Measurements from ENCODE around the gene RAI1. TPM values are rescaled to one million over a fixed set of nuclear protein-coding genes. Genes with fewer than 3 reads are reported as not detected.

The RAI1 gene
- total RNA-seq, 8 experiments from 2014 or later = 5.4 to 32.0 (median 20.4) TPM

- H3K27ac ChIP-seq = no peak overlapping the region
- in situ Hi-C loops (cut with MboI; ENCODE audit: low pct_unique_long_range_greater_than_20kb in 2 of 9, low sequenced_read_pairs in 9 of 9, unreplicated experiment in 9 of 9) = no loop called here
- no peak overlapping the region for H3K4me3 ChIP-seq
- peaks cover 26 to 38% of the 10 kb centered on the region in 2 donors for H3K4me1 ChIP-seq (replicated peaks in 1 of 2)
- ATAC-seq (replicated peaks in 6 of 8) = no peak
These were observed 27.0 kb downstream of the RAI1 start for GRCh38 chr17:17708295-17708694.

- no peak for ATAC-seq (replicated peaks in 6 of 8)
- Histone ChIP-seq H3K4me3 (no peak overlapping the region), H3K4me1 (replicated peaks in 1 of 2) (peaks cover 26 to 32% of the 10 kb centered on the region in 2 donors), H3K27ac (no peak overlapping the region)
- in situ Hi-C loops (cut with MboI; ENCODE audit: low pct_unique_long_range_greater_than_20kb in 2 of 9, low sequenced_read_pairs in 9 of 9, unreplicated experiment in 9 of 9) = no loop called here
- 67 to 100% (median 87%) methylated on average over 1 to 5 of the region's 9 CpGs; no CpG with 5 or more reads in 5 of the 10 experiments for WGBS, 10 experiments
These were observed 27.6 kb downstream of the RAI1 start for GRCh38 chr17:17708816-17709215.

- WGBS, 10 experiments = 40 to 100% (median 97%) methylated on average over 1 to 7 of the region's 15 CpGs; no CpG with 5 or more reads in 3 of the 10 experiments
- H3K4me1 ChIP-seq (replicated peaks in 1 of 2) = peaks cover 26 to 32% of the 10 kb centered on the region in 2 donors
- no peak overlapping the region for H3K4me3 ChIP-seq
- ATAC-seq (replicated peaks in 6 of 8) = no peak
- in situ Hi-C loops (cut with MboI; ENCODE audit: low pct_unique_long_range_greater_than_20kb in 2 of 9, low sequenced_read_pairs in 9 of 9, unreplicated experiment in 9 of 9) = no loop called here
- no peak overlapping the region for H3K27ac ChIP-seq
These were observed 28.6 kb downstream of the RAI1 start for GRCh38 chr17:17709815-17710321.

GRCh38 chr17:17710355-17710727 is 29.1 kb downstream of the RAI1 start:
- no peak overlapping the region for H3K4me3 ChIP-seq

GRCh38 chr17:17710728-17711541 is 29.7 kb downstream of the RAI1 start:
- peaks cover 26 to 32% of the 10 kb centered on the region in 2 donors for H3K4me1 ChIP-seq (replicated peaks in 1 of 2)
- in situ Hi-C loops (cut with MboI; ENCODE audit: low pct_unique_long_range_greater_than_20kb in 2 of 9, low sequenced_read_pairs in 9 of 9, unreplicated experiment in 9 of 9) = no loop called here
- ATAC-seq (replicated peaks in 6 of 8) = peak; percentile 74 to 92 (median 82)
- 20 to 47% (median 20%) methylated on average over 1 to 8 of the region's 16 CpGs; no CpG with 5 or more reads in 7 of the 10 experiments for WGBS, 10 experiments
- peak overlapping the region in 1 of 2 donors; percentile 54 for H3K27ac ChIP-seq
- no peak overlapping the region for H3K4me3 ChIP-seq

More at GRCh38 chr17:17710355-17710727, 29.1 kb downstream of the RAI1 start:
- Histone ChIP-seq H3K27ac (peak overlapping the region in 1 of 2 donors; percentile 54), H3K4me1 (replicated peaks in 1 of 2) (peaks cover 26 to 32% of the 10 kb centered on the region in 2 donors)
- no peak for ATAC-seq (replicated peaks in 6 of 8)
- in situ Hi-C loops (cut with MboI; ENCODE audit: low pct_unique_long_range_greater_than_20kb in 2 of 9, low sequenced_read_pairs in 9 of 9, unreplicated experiment in 9 of 9) = no loop called here
- 80 to 100% methylated on average over 1 of the region's 4 CpGs; no CpG with 5 or more reads in 8 of the 10 experiments for WGBS, 10 experiments

GRCh38 chr17:17711641-17712162 is 30.4 kb downstream of the RAI1 start:
- WGBS, 10 experiments = 16 to 50% (median 28%) methylated on average over 1 to 10 of the region's 12 CpGs; no CpG with 5 or more reads in 6 of the 10 experiments
- no peak overlapping the region for H3K4me3 ChIP-seq
- ATAC-seq (replicated peaks in 6 of 8) = peak in 7 of 8 experiments; percentile 4 to 76 (median 56)

GRCh38 chr17:17712268-17712924 is 31.1 kb downstream of the RAI1 start:
- H3K27ac ChIP-seq = no peak overlapping the region
- 38 to 100% (median 89%) methylated on average over 1 to 3 of the region's 5 CpGs; no CpG with 5 or more reads in 2 of the 10 experiments for WGBS, 10 experiments
- ATAC-seq (replicated peaks in 6 of 8) = peak in 2 of 8 experiments; percentile 8 to 14
- H3K4me3 ChIP-seq = no peak overlapping the region
- H3K4me1 ChIP-seq (replicated peaks in 1 of 2) = peaks cover 26 to 32% of the 10 kb centered on the region in 2 donors
- in situ Hi-C loops (cut with MboI; ENCODE audit: low pct_unique_long_range_greater_than_20kb in 2 of 9, low sequenced_read_pairs in 9 of 9, unreplicated experiment in 9 of 9) = no loop called here

More at GRCh38 chr17:17711641-17712162, 30.4 kb downstream of the RAI1 start:
- peak overlapping the region in 1 of 2 donors; percentile 54 for H3K27ac ChIP-seq
- peaks cover 26 to 32% of the 10 kb centered on the region in 2 donors for H3K4me1 ChIP-seq (replicated peaks in 1 of 2)
- in situ Hi-C loops (cut with MboI; ENCODE audit: low pct_unique_long_range_greater_than_20kb in 2 of 9, low sequenced_read_pairs in 9 of 9, unreplicated experiment in 9 of 9) = no loop called here

- no peak overlapping the region for H3K4me3 ChIP-seq
- peak in 2 of 8 experiments; percentile 38 to 54 for ATAC-seq (replicated peaks in 6 of 8)
These were observed 32.6 kb downstream of the RAI1 start for GRCh38 chr17:17713839-17714238.

GRCh38 chr17:17714261-17714866 is 33.1 kb downstream of the RAI1 start:
- Histone ChIP-seq H3K4me3 (no peak overlapping the region), H3K4me1 (replicated peaks in 1 of 2) (peaks cover 24 to 27% of the 10 kb centered on the region in 2 donors), H3K27ac (no peak overlapping the region)
- no peak for ATAC-seq (replicated peaks in 6 of 8)
- WGBS, 10 experiments = 60 to 100% (median 80%) methylated on average over 1 to 14 of the region's 16 CpGs; no CpG with 5 or more reads in 3 of the 10 experiments
- in situ Hi-C loops (cut with MboI; ENCODE audit: low pct_unique_long_range_greater_than_20kb in 2 of 9, low sequenced_read_pairs in 9 of 9, unreplicated experiment in 9 of 9) = no loop called here

More at GRCh38 chr17:17713839-17714238, 32.6 kb downstream of the RAI1 start:
- in situ Hi-C loops (cut with MboI; ENCODE audit: low pct_unique_long_range_greater_than_20kb in 2 of 9, low sequenced_read_pairs in 9 of 9, unreplicated experiment in 9 of 9) = no loop called here
- 0 to 90% (median 74%) methylated on average over 1 to 7 of the region's 7 CpGs; no CpG with 5 or more reads in 5 of the 10 experiments for WGBS, 10 experiments
- no peak overlapping the region for H3K27ac ChIP-seq
- H3K4me1 ChIP-seq (replicated peaks in 1 of 2) = peaks cover 24 to 27% of the 10 kb centered on the region in 2 donors

GRCh38 chr17:17714879-17715278 is 33.6 kb downstream of the RAI1 start:
- in situ Hi-C loops (cut with MboI; ENCODE audit: low pct_unique_long_range_greater_than_20kb in 2 of 9, low sequenced_read_pairs in 9 of 9, unreplicated experiment in 9 of 9) = no loop called here
- H3K4me3 ChIP-seq = no peak overlapping the region
- H3K27ac ChIP-seq = no peak overlapping the region
- 80 to 100% (median 100%) methylated on average over 1 of the region's 3 CpGs; no CpG with 5 or more reads in 7 of the 10 experiments for WGBS, 10 experiments
- ATAC-seq (replicated peaks in 6 of 8) = no peak
- H3K4me1 ChIP-seq (replicated peaks in 1 of 2) = peaks cover 24 to 27% of the 10 kb centered on the region in 2 donors

GRCh38 chr17:17716837-17717523 is 35.7 kb downstream of the RAI1 start:
- H3K27ac ChIP-seq = no peak overlapping the region
- H3K4me1 ChIP-seq (replicated peaks in 1 of 2) = peaks cover 15 to 16% of the 10 kb centered on the region in 2 donors
- in situ Hi-C loops (cut with MboI; ENCODE audit: low pct_unique_long_range_greater_than_20kb in 2 of 9, low sequenced_read_pairs in 9 of 9, unreplicated experiment in 9 of 9) = no loop called here
- WGBS, 10 experiments = 33 to 93% methylated on average over 1 to 3 of the region's 7 CpGs; no CpG with 5 or more reads in 8 of the 10 experiments
- ATAC-seq (replicated peaks in 6 of 8) = no peak
- no peak overlapping the region for H3K4me3 ChIP-seq

GRCh38 chr17:17718251-17718650 is 37.0 kb downstream of the RAI1 start:
- Histone ChIP-seq H3K4me1 (replicated peaks in 1 of 2) (peaks cover 7% of the 10 kb centered on the region in 2 donors), H3K4me3 (no peak overlapping the region), H3K27ac (no peak overlapping the region)
- 55 to 100% (median 88%) methylated on average over 1 to 5 of the region's 5 CpGs; no CpG with 5 or more reads in 4 of the 10 experiments for WGBS, 10 experiments
- in situ Hi-C loops (cut with MboI; ENCODE audit: low pct_unique_long_range_greater_than_20kb in 2 of 9, low sequenced_read_pairs in 9 of 9, unreplicated experiment in 9 of 9) = no loop called here
- no peak for ATAC-seq (replicated peaks in 6 of 8)

All from motor neuron (in vitro differentiated cells).